ENCODE results near the gene RPS3A. TPM values are rescaled to one million over a fixed set of nuclear protein-coding genes. Genes with fewer than 3 reads are reported as not detected.
A peak's percentile ranks its signal among the peaks of the same experiment; 100 is the strongest.
"Not testable (repeated sequence)": the region's sequence is repeated elsewhere in the genome, so short reads cannot be mapped to it uniquely, and the experiment has no call there.

Gene RPS3A
- total and polyA plus RNA-seq, 5 experiments from 2014 or later: 4,708 to 6,808 (median 4,849) TPM

GRCh38 chr4:151117371-151117962 lies 18.0 kb downstream of the RPS3A start:
- POLR2A ChIA-PET: interaction anchor here (0.6 to 1.0 kb wide), 2 partner anchors 18 to 100 kb away, joined by 3 read pairs; no protein-coding TSS in a partner anchor
- H3K4me3 Mint-ChIP-seq: no peak overlapping the region
- H3K27ac Mint-ChIP-seq: no peak overlapping the region
- no peaks in the 10 kb centered on the region for H3K9me3 Mint-ChIP-seq
- peak; percentile 10 to 65 (median 46) for DNase-seq
- ATAC-seq: peak; percentile 80 to 87
- H3K4me1 Mint-ChIP-seq: peaks cover 2 to 9% (median 5%) of the 10 kb centered on the region in 4 donors
- H3K27me3 Mint-ChIP-seq: no peaks in the 10 kb centered on the region
- H3K36me3 Mint-ChIP-seq: no peaks in the 10 kb centered on the region

DNA sequence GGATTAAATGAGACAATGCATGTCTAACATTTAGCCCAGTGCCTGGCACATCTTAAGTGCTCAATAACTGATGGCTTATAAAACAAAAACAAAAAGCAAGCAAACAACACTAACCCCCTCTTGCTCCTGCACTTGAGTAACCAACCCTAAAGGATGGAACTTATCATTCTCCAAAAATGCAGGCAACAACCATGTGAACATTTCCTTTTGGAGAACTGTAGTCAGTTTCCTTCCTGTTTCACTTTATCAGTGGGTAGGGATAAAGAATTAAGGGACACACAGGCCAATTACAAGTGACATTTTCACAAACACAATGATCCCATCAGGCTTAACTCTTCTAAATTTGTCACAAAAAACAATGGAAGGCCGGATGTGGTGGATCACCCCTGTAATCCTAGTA lies 30.4 kb downstream of the RPS3A start:
- DNase-seq (no peak), ATAC-seq (no peak)
- Mint-ChIP-seq H3K4me1 (no peaks in the 10 kb centered on the region), H3K27ac (peak overlapping the region in 1 of 10 donors; percentile 34), H3K4me3 (no peak overlapping the region), H3K27me3 (no peaks in the 10 kb centered on the region), H3K36me3 (peaks cover 0 to 4% (median 2%) of the 10 kb centered on the region in 3 donors), H3K9me3 (no peaks in the 10 kb centered on the region)
- POLR2A ChIA-PET: no interaction called here

- no peaks in the 10 kb centered on the region for H3K36me3 Mint-ChIP-seq
- H3K4me1 Mint-ChIP-seq: no peaks in the 10 kb centered on the region
- ATAC-seq (no peak), DNase-seq (no peak)
- no peak overlapping the region for H3K4me3 Mint-ChIP-seq
- H3K27ac Mint-ChIP-seq: no peak overlapping the region
- no peaks in the 10 kb centered on the region for H3K27me3 Mint-ChIP-seq
- POLR2A ChIA-PET: no interaction called here
- no peaks in the 10 kb centered on the region for H3K9me3 Mint-ChIP-seq
Observed at GRCh38 chr4:151133311-151133710, 33.9 kb downstream of the RPS3A start.

DNA sequence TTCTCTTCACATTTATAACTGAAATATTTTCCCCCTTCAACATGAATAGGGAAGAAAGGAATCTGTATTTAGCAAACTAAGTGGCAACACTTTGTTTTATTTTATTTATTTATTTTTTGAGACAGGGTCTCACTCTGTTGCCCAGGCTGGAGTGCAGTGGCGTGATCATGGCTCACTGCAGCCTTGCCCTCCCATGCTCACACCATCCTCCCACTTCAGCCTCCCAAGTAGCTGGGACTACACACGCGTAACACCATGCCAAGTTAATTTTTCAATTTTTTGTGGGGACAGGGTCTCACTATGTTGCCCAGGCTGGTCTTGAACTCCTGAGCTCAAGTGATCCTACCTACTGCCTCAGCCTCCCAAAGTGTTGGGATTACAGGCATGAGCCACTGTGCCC lies 36.6 kb downstream of the RPS3A start:
- H3K36me3 Mint-ChIP-seq, H3K27me3 Mint-ChIP-seq, H3K9me3 Mint-ChIP-seq, ATAC-seq, H3K4me1 Mint-ChIP-seq, DNase-seq, POLR2A ChIA-PET, H3K27ac Mint-ChIP-seq, H3K4me3 Mint-ChIP-seq: not testable (repeated sequence)

DNA sequence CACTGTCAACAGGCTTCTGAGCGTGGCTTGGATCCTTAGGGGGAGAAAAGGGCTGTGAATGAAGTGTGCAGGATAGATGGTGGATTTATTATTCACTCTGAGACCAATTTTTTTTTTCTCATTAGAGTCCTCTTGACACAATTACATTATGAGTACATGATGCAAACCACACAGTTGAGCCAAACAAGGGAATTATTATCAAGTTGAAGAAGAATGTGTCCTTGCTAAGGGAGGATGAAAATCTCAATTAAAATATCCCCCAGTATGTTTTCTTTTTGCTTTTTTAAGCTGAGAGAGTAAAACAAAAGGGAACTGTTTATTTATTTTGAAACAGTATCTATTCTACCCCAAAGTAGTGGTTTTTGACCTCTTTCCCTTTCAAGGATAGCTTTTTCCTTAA lies 40.4 kb downstream of the RPS3A start:
- H3K27me3 Mint-ChIP-seq: no peaks in the 10 kb centered on the region
- H3K9me3 Mint-ChIP-seq: no peaks in the 10 kb centered on the region
- DNase-seq (no peak), ATAC-seq (no peak)
- H3K4me1 Mint-ChIP-seq: no peaks in the 10 kb centered on the region
- no peak overlapping the region for H3K27ac Mint-ChIP-seq
- H3K36me3 Mint-ChIP-seq: no peaks in the 10 kb centered on the region
- no peak overlapping the region for H3K4me3 Mint-ChIP-seq
- POLR2A ChIA-PET: no interaction called here

GRCh38 chr4:151142758-151143157 lies 43.3 kb downstream of the RPS3A start:
- ATAC-seq (no peak), DNase-seq (no peak)
- no peaks in the 10 kb centered on the region for H3K27me3 Mint-ChIP-seq
- no peaks in the 10 kb centered on the region for H3K9me3 Mint-ChIP-seq
- no peak overlapping the region for H3K27ac Mint-ChIP-seq
- no peak overlapping the region for H3K4me3 Mint-ChIP-seq
- H3K4me1 Mint-ChIP-seq: no peaks in the 10 kb centered on the region
- H3K36me3 Mint-ChIP-seq: no peaks in the 10 kb centered on the region
- POLR2A ChIA-PET: no interaction called here

GRCh38 chr4:151143162-151143561 lies 43.7 kb downstream of the RPS3A start:
- Mint-ChIP-seq H3K4me3 (no peak overlapping the region), H3K4me1 (no peaks in the 10 kb centered on the region), H3K27ac (no peak overlapping the region), H3K36me3 (no peaks in the 10 kb centered on the region), H3K27me3 (peaks cover 0 to 1% (median 0%) of the 10 kb centered on the region in 5 donors), H3K9me3 (no peaks in the 10 kb centered on the region)
- POLR2A ChIA-PET: no interaction called here
- ATAC-seq (no peak), DNase-seq (no peak)

GRCh38 chr4:151143811-151144210 lies 44.4 kb downstream of the RPS3A start:
- H3K4me3 Mint-ChIP-seq: no peak overlapping the region
- H3K9me3 Mint-ChIP-seq: no peaks in the 10 kb centered on the region
- H3K4me1 Mint-ChIP-seq: no peaks in the 10 kb centered on the region
- no peaks in the 10 kb centered on the region for H3K36me3 Mint-ChIP-seq
- H3K27me3 Mint-ChIP-seq: peaks cover 0 to 1% (median 0%) of the 10 kb centered on the region in 5 donors
- POLR2A ChIA-PET: no interaction called here
- DNase-seq (no peak), ATAC-seq (no peak)
- no peak overlapping the region for H3K27ac Mint-ChIP-seq

DNA sequence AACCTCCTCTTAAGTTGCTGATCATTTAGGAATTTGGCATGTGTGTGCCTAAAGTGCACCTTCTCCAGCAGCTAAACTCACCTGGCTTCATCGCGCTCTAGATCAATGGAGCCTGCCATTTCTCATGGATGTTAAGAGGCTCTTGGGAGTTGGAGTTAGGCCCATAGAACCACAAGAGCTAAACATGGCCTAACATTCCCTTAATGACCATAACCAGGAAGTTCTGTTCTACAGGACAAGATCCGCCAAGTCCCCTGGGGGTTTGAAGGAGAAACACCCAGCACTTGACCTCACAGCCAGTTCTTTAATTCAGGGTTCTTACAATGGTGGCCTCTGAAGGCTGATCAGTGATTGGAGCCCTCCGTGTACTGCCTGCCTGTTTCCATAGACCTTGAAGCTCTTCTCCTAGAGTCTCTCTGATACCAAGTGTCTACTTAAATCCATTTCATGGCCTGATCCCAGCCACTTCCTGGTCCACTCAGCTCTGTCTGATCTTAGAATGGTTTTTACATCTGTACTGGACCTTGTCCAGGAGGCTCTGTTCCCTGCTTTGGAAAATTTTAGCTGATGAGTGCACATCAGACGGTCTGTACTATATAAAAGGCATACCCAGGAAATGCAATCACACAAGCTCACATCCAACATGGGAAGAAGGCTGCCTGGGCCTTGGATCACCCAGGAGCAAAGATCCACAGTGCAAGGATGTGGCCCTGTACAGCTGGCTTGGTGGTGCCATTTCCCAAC lies 45.1 kb downstream of the RPS3A start:
- no peak overlapping the region for H3K4me3 Mint-ChIP-seq
- H3K36me3 Mint-ChIP-seq: no peaks in the 10 kb centered on the region
- no peaks in the 10 kb centered on the region for H3K4me1 Mint-ChIP-seq
- POLR2A ChIA-PET: no interaction called here
- H3K9me3 Mint-ChIP-seq: no peaks in the 10 kb centered on the region
- ATAC-seq (no peak), DNase-seq (no peak)
- H3K27ac Mint-ChIP-seq: no peak overlapping the region
- peaks cover 0 to 1% (median 0%) of the 10 kb centered on the region in 5 donors for H3K27me3 Mint-ChIP-seq

GRCh38 chr4:151147000-151147399 lies 47.6 kb downstream of the RPS3A start:
- H3K27ac Mint-ChIP-seq: peak overlapping the region in 1 of 10 donors; percentile 57
- DNase-seq (no peak), ATAC-seq (no peak)
- peaks cover 0 to 6% (median 2%) of the 10 kb centered on the region in 5 donors for H3K27me3 Mint-ChIP-seq
- H3K4me3 Mint-ChIP-seq: no peak overlapping the region
- H3K4me1 Mint-ChIP-seq: no peaks in the 10 kb centered on the region
- H3K9me3 Mint-ChIP-seq: no peaks in the 10 kb centered on the region
- POLR2A ChIA-PET: no interaction called here
- no peaks in the 10 kb centered on the region for H3K36me3 Mint-ChIP-seq

DNA sequence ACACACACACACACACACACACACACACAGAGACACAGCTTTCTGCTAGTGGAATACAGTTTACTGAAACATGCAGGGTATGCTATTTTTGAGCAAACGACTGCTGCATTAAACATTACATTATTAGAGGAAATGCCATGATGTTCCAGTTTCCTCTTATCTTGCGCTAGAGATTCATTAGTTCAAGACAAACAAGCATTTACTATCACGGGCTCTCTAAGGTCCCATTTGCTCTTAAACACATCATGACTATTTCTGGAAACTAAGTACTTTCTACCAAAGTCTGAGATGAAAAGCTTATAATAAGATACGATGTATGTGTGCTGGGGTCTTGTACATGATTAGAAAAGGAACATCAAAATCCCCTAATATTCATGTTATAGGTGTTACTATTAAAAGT lies 48.8 kb downstream of the RPS3A start:
- Mint-ChIP-seq H3K4me3 (no peak overlapping the region), H3K27me3 (peaks cover 0 to 6% (median 2%) of the 10 kb centered on the region in 5 donors), H3K36me3 (no peaks in the 10 kb centered on the region), H3K4me1 (no peaks in the 10 kb centered on the region), H3K9me3 (no peaks in the 10 kb centered on the region), H3K27ac (no peak overlapping the region)
- DNase-seq (no peak), ATAC-seq (no peak)
- POLR2A ChIA-PET: no interaction called here

GRCh38 chr4:151150821-151151580 lies 51.6 kb downstream of the RPS3A start:
- no peak for DNase-seq
- Mint-ChIP-seq H3K9me3 (no peaks in the 10 kb centered on the region), H3K27ac (peak overlapping the region in 1 of 10 donors; percentile 6), H3K4me3 (no peak overlapping the region), H3K27me3 (peaks cover 0 to 7% (median 5%) of the 10 kb centered on the region in 5 donors), H3K36me3 (no peaks in the 10 kb centered on the region), H3K4me1 (no peaks in the 10 kb centered on the region)
- no peak for ATAC-seq
- POLR2A ChIA-PET: interaction anchor here (0.7 kb wide), 1 partner anchor 16 kb away, joined by 6 read pairs; no protein-coding TSS in a partner anchor

DNA sequence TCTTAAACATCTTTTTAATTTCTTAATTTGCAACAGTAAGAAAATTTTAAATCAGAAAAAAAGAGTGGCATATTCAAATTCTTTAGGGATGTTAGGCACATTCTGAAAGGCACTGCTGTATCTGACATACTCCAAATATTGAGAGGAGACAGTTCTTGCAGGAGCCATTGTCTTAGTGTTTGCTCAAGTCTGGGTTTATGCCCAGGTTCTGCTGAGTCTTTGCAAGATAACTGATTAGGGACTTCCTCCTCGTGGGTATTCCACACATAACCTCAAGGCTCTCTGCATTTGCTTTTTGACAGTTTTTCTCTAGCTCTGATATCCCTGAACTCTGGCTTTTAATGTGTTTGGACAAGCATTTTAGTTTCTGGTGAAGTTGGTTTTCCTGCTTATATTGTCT lies 52.6 kb downstream of the RPS3A start:
- H3K36me3 Mint-ChIP-seq: no peaks in the 10 kb centered on the region
- H3K4me1 Mint-ChIP-seq: no peaks in the 10 kb centered on the region
- no peak overlapping the region for H3K4me3 Mint-ChIP-seq
- POLR2A ChIA-PET: no interaction called here
- H3K27ac Mint-ChIP-seq: no peak overlapping the region
- H3K27me3 Mint-ChIP-seq: peaks cover 5 to 11% (median 8%) of the 10 kb centered on the region in 5 donors
- H3K9me3 Mint-ChIP-seq: peaks cover 0 to 5% (median 0%) of the 10 kb centered on the region in 9 donors
- DNase-seq (no peak), ATAC-seq (no peak)

Measured in naive thymus-derived CD8-positive, alpha-beta T cell (primary cell).